A549 (cell line): ENCODE measurements around the gene CARTPT. TPM values are rescaled to one million over a fixed set of nuclear protein-coding genes. Genes with fewer than 3 reads are reported as not detected.

ENCODE experiments used
- ATAC-seq, 2 experiments: fragments of 200-7000 bp in 1 of 2; fragments of >200 bp in 1 of 2; cut with Nextera tagmentation in 1 of 2; cut with Tn5 transposase in 1 of 2; 3 replicates each; pipeline versions ENCODE4 v1.8.0 to v1.9.1; 2018 to 2020; ENCODE audit warnings: mild to moderate bottlenecking in 1 of 2, moderate library complexity in 1 of 2
- CTCF ChIA-PET: fragments of 300-600 bp; sonication (Branson Sonifier 250); formaldehyde crosslinking; extraction: SDS; loops from one replicate; lab custom pipeline; 2021; ENCODE audit warnings: antibody characterized with exemption, inconsistent platforms; lab: Yijun Ruan, JAX
- POLR2A ChIA-PET: fragments of 350-600 bp; formaldehyde crosslinking; extraction: SDS; loops from one replicate; lab custom pipeline; 2021; ENCODE audit warnings: antibody characterized with exemption, inconsistent platforms; lab: Yijun Ruan, JAX
- DNase-seq, 2 experiments: peaks; one replicate each; pipeline versions ENCODE4 v3.0.0 to v3.0.0-alpha.2; 2011 to 2016; ENCODE audit warnings: low read depth in 1 of 2, low spot score in 1 of 2
- FAIRE-seq: peaks from 2 replicates; lab custom pipeline; 2011; peaks lifted over from hg19 to GRCh38; lab: Jason Lieb, UNC
- H3K27ac ChIP-seq, 2 experiments: fragments of >200 bp; sonication (Bioruptor Twin); formaldehyde crosslinking; 3 replicates each; pipeline ENCODE4 v1.5.1; 2016 to 2017
- H3K4me1 ChIP-seq: fragments of >200 bp; sonication (Bioruptor Twin); formaldehyde crosslinking; 3 replicates; pipeline ENCODE4 v1.6.1; 2016
- H3K4me2 ChIP-seq: fragments of >200 bp; sonication (Bioruptor Twin); formaldehyde crosslinking; 3 replicates; pipeline ENCODE4 v1.6.1; 2016
- H3K4me3 ChIP-seq: fragments of >200 bp; sonication (Bioruptor Twin); formaldehyde crosslinking; 3 replicates; pipeline ENCODE4 v1.5.1; 2016
- H3K9me3 ChIP-seq: fragments of >200 bp; sonication (Bioruptor Twin); formaldehyde crosslinking; 3 replicates; pipeline ENCODE4 v1.6.1; 2016
- BHLHE40 ChIP-seq: IDR thresholded peaks from 2 replicates; pipeline ENCODE4 v1.6.1; 2012; ENCODE audit warnings: low read depth, low read length, inconsistent platforms
- CHD4 ChIP-seq: fragments of 200-600 bp; sonication (generic); IDR thresholded peaks from 2 replicates; pipeline ENCODE4 v1.6.1; 2016; ENCODE audit warnings: antibody characterized with exemption, mild to moderate bottlenecking, borderline replicate concordance
- CTCF ChIP-seq: fragments of >200 bp; sonication (Bioruptor Twin); formaldehyde crosslinking; IDR thresholded peaks from 3 replicates; pipeline ENCODE4 v1.5.1; 2016
- EHF ChIP-seq: fragments of 250-450 bp; sonication (Bioruptor Pico); IDR thresholded peaks from 2 replicates; pipeline ENCODE4 v1.5.0; 2020; ENCODE audit warnings: mild to moderate bottlenecking
- ESRRA ChIP-seq: fragments of 150-350 bp; IDR thresholded peaks from 2 replicates; pipeline ENCODE4 v1.6.1; 2014; ENCODE audit warnings: mild to moderate bottlenecking, low read length, borderline replicate concordance
- FOSL2 ChIP-seq, 2 experiments: fragments of 450-650 bp in 1 of 2; fragments of >200 bp in 1 of 2; sonication (Bioruptor Twin) in 1 of 2; formaldehyde crosslinking; IDR thresholded peaks; 2 replicates each; pipeline versions ENCODE4 v1.5.0 to v1.6.1; 2016 to 2020; ENCODE audit warnings: mild to moderate bottlenecking in 1 of 2, moderate library complexity in 1 of 2
- GATA3 ChIP-seq: IDR thresholded peaks from 2 replicates; pipeline ENCODE4 v1.6.1; 2012; ENCODE audit warnings: borderline replicate concordance
- HES2 ChIP-seq: fragments of >200 bp; sonication (Bioruptor Twin); formaldehyde crosslinking; IDR thresholded peaks from 2 replicates; pipeline ENCODE4 v1.6.1; 2016
- HOXA7 ChIP-seq: fragments of 250-450 bp; sonication (Bioruptor Pico); IDR thresholded peaks from 2 replicates; pipeline ENCODE4 v1.5.0; 2020; ENCODE audit warnings: mild to moderate bottlenecking, moderate library complexity
- HOXB13 ChIP-seq: fragments of 250-450 bp; sonication (Bioruptor Pico); IDR thresholded peaks from 2 replicates; pipeline ENCODE4 v1.5.0; 2020; ENCODE audit warnings: low read depth, mild to moderate bottlenecking, moderate library complexity
- KDM5A ChIP-seq: fragments of 200-600 bp; sonication (generic); IDR thresholded peaks from 2 replicates; pipeline ENCODE4 v1.6.1; 2016; ENCODE audit warnings: antibody characterized with exemption, mild to moderate bottlenecking
- MAX ChIP-seq: IDR thresholded peaks from 2 replicates; pipeline ENCODE4 v1.6.1; 2012
- NFE2L2 ChIP-seq: fragments of 150-350 bp; conservative IDR thresholded peaks from 2 replicates; pipeline ENCODE4 v1.6.1; 2014; ENCODE audit warnings: low read length
- NR3C1 ChIP-seq: fragments of >200 bp; sonication (Bioruptor Twin); formaldehyde crosslinking; IDR thresholded peaks from 3 replicates; pipeline ENCODE4 v1.6.1; 2017
- PBX3 ChIP-seq: IDR thresholded peaks from 2 replicates; pipeline ENCODE4 v1.6.1; 2012
- PHF8 ChIP-seq: fragments of 200-600 bp; sonication (generic); IDR thresholded peaks from 2 replicates; pipeline ENCODE4 v1.6.1; 2016; ENCODE audit warnings: low read depth, mild to moderate bottlenecking, antibody characterized with exemption, moderate library complexity, borderline replicate concordance
- POLR2A ChIP-seq: IDR thresholded peaks from 2 replicates; pipeline ENCODE4 v1.6.1; 2012; ENCODE audit warnings: mild to moderate bottlenecking, low read length
- RAD21 ChIP-seq, 2 experiments: fragments of >200 bp in 1 of 2; sonication (Bioruptor Twin) in 1 of 2; formaldehyde crosslinking in 1 of 2; IDR thresholded peaks in 1 of 2; conservative IDR thresholded peaks in 1 of 2; 2 replicates in 1 of 2; 3 replicates in 1 of 2; pipeline ENCODE4 v1.6.1; 2012 to 2018; ENCODE audit warnings: inconsistent platforms in 1 of 2
- RARB ChIP-seq: fragments of 250-450 bp; sonication (Bioruptor Pico); IDR thresholded peaks from 2 replicates; pipeline ENCODE4 v1.8.0; 2021; ENCODE audit warnings: mild to moderate bottlenecking, moderate library complexity
- RNF2 ChIP-seq: fragments of 200-600 bp; sonication (generic); IDR thresholded peaks from 2 replicates; pipeline ENCODE4 v1.6.1; 2016; ENCODE audit warnings: low read depth, mild to moderate bottlenecking, antibody characterized with exemption, moderate library complexity, borderline replicate concordance
- SMC3 ChIP-seq: fragments of >200 bp; sonication (Bioruptor Twin); formaldehyde crosslinking; IDR thresholded peaks from 3 replicates; pipeline ENCODE4 v1.6.1; 2018; ENCODE audit warnings: inconsistent platforms
- TP53 ChIP-seq: fragments of 250-450 bp; sonication (Bioruptor Pico); IDR thresholded peaks from 2 replicates; pipeline ENCODE4 v1.5.0; 2021; ENCODE audit warnings: mild to moderate bottlenecking, moderate library complexity
- ZFP36 ChIP-seq: fragments of 450-650 bp; IDR thresholded peaks from 2 replicates; pipeline ENCODE4 v1.6.1; 2014; ENCODE audit warnings: borderline replicate concordance; ENCODE audit not compliant: partially characterized antibody
- ZNF302 ChIP-seq: fragments of 250-450 bp; sonication (Bioruptor Pico); IDR thresholded peaks from 2 replicates; pipeline ENCODE4 v1.9.0; 2021; ENCODE audit warnings: inconsistent platforms, mild to moderate bottlenecking, moderate library complexity
- WGBS: methylation state at CpG from one replicate; pipeline ENCODE4 v1.1.6; 2017; ENCODE audit errors: missing lambda C conversion rate; 5-methylcytosine and 5-hydroxymethylcytosine counted together
- polyA plus RNA-seq, 4 experiments: library from polyadenylated mRNA; depleted of rRNA in 3 of 4; stranded (reverse); fragments of >200 nt; fragmentation: RNase III in 1 of 4; extraction: RNeasy Plus Mini Kit Qiagen cat#74134 plus additional on column Dnase treatment in 1 of 4; gene quantifications; 2 replicates in 3 of 4; 3 replicates in 1 of 4; pipeline ENCODE4 v1.2.3, GENCODE V29; 2011 to 2017
- TF ChIP-seq, protein P1 (sequence below): fragments of 250-450 bp; sonication (Bioruptor Pico); IDR thresholded peaks from 2 replicates; pipeline ENCODE4 v1.5.0; 2020; ENCODE audit warnings: low read depth, mild to moderate bottlenecking, moderate library complexity
- TF ChIP-seq, protein P2 (sequence below): fragments of 250-450 bp; sonication (Bioruptor Pico); IDR thresholded peaks from 2 replicates; pipeline ENCODE4 v1.5.0; 2021; ENCODE audit warnings: mild to moderate bottlenecking, moderate library complexity, borderline replicate concordance

The CARTPT gene
- polyA plus RNA-seq, 2 of the 4 experiments (the other 2 are of a cell fraction): not detected

GRCh38 chr5:71705421-71705820, 13.7 kb upstream of the CARTPT start:
- Histone ChIP-seq H3K27ac (no peak overlapping the region), H3K4me1 (no peaks in the 10 kb centered on the region), H3K4me2 (no peak overlapping the region), H3K9me3 (no peaks in the 10 kb centered on the region), H3K4me3 (no peak overlapping the region)
- ATAC-seq (no peak), DNase-seq (no peak), FAIRE-seq (no peak)
- TF ChIP-seq, protein P1, sequence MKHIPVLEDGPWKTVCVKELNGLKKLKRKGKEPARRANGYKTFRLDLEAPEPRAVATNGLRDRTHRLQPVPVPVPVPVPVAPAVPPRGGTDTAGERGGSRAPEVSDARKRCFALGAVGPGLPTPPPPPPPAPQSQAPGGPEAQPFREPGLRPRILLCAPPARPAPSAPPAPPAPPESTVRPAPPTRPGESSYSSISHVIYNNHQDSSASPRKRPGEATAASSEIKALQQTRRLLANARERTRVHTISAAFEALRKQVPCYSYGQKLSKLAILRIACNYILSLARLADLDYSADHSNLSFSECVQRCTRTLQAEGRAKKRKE (CRISPR knock-in tag): no peak
- no peak for TF ChIP-seq CHD4
- TF ChIP-seq SMC3: no peak
- no peak for TF ChIP-seq ESRRA
- no peak for TF ChIP-seq BHLHE40
- no peak for TF ChIP-seq RARB
- no peak for TF ChIP-seq PHF8
- no peak for TF ChIP-seq HOXB13 (CRISPR knock-in tag)
- TF ChIP-seq FOSL2 (IDR thresholded peaks at IDR 0.05): no peak
- no peak for TF ChIP-seq FOSL2 (CRISPR knock-in tag; IDR thresholded peaks at IDR 0.05)
- no peak for TF ChIP-seq POLR2A
- TF ChIP-seq ZFP36: no peak
- TF ChIP-seq, protein P2, sequence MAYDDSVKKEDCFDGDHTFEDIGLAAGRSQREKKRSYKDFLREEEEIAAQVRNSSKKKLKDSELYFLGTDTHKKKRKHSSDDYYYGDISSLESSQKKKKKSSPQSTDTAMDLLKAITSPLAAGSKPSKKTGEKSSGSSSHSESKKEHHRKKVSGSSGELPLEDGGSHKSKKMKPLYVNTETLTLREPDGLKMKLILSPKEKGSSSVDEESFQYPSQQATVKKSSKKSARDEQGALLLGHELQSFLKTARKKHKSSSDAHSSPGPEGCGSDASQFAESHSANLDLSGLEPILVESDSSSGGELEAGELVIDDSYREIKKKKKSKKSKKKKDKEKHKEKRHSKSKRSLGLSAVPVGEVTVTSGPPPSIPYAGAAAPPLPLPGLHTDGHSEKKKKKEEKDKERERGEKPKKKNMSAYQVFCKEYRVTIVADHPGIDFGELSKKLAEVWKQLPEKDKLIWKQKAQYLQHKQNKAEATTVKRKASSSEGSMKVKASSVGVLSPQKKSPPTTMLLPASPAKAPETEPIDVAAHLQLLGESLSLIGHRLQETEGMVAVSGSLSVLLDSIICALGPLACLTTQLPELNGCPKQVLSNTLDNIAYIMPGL (CRISPR knock-in tag): no peak
- no peak for TF ChIP-seq EHF (CRISPR knock-in tag)
- TF ChIP-seq HES2: no peak
- no peak for TF ChIP-seq TP53 (CRISPR knock-in tag)
- TF ChIP-seq NFE2L2: no peak
- no peak for TF ChIP-seq CTCF
- TF ChIP-seq RNF2: no peak
- no peak for TF ChIP-seq ZNF302 (CRISPR knock-in tag)
- no peak for TF ChIP-seq MAX
- ChIA-PET CTCF (interaction anchor here (0.8 to 1.7 kb wide), 6 partner anchors 8 to 53 kb away, joined by 3 to 7 read pairs (median 4); no protein-coding TSS in a partner anchor), POLR2A (no interaction called here)
- 31% methylated on average over 5 of the region's 5 CpGs for WGBS

DNA sequence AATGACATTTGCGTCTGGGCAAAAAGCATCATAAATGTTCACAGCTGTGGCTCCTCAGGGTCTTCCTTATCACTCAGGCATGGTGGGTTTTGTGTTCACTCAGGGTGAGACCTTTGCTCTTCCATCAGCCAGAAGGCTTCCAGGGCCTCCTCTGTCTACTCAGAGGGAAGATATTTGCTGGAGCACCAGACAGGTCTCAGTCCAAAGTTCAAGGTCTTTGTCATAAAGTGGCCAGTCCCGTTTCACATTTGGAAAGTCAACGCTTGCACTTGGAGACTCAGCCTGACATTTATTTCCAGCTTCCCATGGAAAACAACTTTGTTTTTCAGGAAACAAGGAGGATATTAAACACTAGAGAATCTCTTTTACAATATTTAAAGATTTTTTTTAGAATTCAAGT, 12.2 kb upstream of the CARTPT start:
- H3K9me3 ChIP-seq: no peaks in the 10 kb centered on the region
- DNase-seq: no peak
- CTCF ChIA-PET: interaction anchor here (1.5 to 1.7 kb wide), 3 partner anchors 10 to 51 kb away, joined by 3 to 7 read pairs (median 4); partner anchors contain the start of gene CARTPT
- H3K4me1 ChIP-seq: no peaks in the 10 kb centered on the region
- TF ChIP-seq RAD21 (conservative IDR thresholded peaks at IDR 0.05 in 1 of 2, IDR thresholded peaks at IDR 0.05 in 1 of 2): no peak
- no peak for TF ChIP-seq HOXA7 (CRISPR knock-in tag)
- no peak for TF ChIP-seq POLR2A
- no peak for TF ChIP-seq HES2
- no peak for TF ChIP-seq GATA3
- no peak for TF ChIP-seq RNF2
- no peak for TF ChIP-seq NR3C1
- no peak for TF ChIP-seq KDM5A
- TF ChIP-seq PBX3: no peak
- H3K27ac ChIP-seq: no peak overlapping the region
- POLR2A ChIA-PET: no interaction called here
- ATAC-seq: no peak
- 28% methylated on average over 3 of the region's 3 CpGs for WGBS
- no peak overlapping the region for H3K4me3 ChIP-seq
- no peak for FAIRE-seq
- no peak overlapping the region for H3K4me2 ChIP-seq
